IPS DF 4.7 (cell line): Measurements from ENCODE around the gene ZSCAN5C.
"Not testable (repeated sequence)": the region's sequence is repeated elsewhere in the genome, so short reads cannot be mapped to it uniquely, and the experiment has no call there.

ENCODE experiments used
- DNase-seq: peaks from one replicate; pipeline ENCODE4 v3.0.0-alpha.2; 2013; ENCODE audit warnings: low spot score; ENCODE audit errors: extremely low read depth

The ZSCAN5C gene

DNA sequence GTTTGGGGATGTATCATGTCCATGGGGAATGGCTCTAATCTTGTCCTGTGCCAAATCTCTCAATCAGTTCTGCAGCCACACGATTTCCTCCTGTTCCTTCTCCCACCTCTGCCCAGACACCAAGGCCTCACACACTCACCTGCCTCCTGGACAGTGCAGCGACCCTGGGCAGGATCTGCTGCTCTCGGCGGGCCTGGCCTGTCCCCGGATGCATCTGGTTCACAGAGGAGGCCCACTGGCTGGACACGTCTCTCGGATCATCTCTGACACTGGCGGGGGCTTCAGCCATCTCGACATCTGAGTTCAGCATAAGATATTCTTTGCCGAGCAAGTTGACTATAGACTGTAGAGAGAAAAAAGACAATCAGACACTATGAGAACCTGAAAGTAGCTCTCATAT, 10.4 kb upstream of the ZSCAN5C start:
- DNase-seq = no peak

DNA sequence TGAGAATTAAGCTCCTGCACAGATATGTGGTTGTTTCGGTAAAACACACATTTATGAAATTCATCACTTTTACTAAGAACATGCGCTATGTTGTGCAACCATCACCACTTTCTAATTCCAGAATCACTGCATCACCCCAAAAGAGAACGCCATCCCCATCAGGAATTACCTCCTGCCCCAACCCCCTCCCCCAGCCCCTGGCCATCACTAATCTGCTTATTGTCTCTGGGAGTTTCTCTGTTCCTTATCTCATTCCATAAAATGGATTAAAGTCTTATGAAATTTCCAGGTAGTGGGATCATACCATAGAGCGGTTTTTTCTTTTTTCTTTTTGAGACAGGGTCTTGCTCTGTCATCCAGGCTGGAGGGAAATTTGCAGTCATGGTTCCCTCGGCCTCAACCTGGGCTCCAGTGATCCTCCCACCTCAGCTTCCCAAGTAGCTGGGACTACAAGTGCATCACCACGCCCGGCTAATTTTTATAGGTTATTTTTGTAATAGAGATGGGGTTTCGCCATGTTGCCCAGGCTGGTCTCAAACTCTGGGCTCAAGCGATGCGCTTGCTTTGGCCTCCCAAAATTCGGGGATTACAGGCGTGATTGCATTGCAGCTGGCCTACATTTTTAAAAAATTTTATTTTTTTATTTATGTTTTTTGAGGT, 8.0 kb upstream of the ZSCAN5C start:
- no peak for DNase-seq

DNA sequence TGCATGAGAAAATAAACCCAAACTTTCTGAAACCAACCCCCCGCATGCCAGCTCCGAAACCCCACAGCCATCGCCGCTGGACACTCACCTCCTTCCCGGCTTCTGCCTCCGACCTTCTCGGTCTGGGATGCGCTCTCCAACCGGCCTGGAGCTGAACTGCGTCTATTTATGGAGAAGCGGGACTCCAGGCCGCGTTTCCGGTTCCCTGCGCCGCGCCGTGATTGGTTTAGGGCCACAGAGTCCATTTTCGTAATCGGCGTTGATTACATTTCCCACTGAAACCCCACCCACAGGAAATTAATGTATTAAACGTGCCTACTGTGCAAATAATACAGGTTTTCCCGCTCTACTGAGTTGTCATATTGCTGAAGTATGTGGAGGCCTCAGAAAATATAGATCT, 4.4 kb upstream of the ZSCAN5C start, which contains the start of gene ZSCAN5B:
TSS of gene ZSCAN5B (minus strand) at position 138 of the 400 bp plus-strand sequence. CDS start 4,731 bp downstream, outside the sequence.
- not testable (repeated sequence) for DNase-seq

DNA sequence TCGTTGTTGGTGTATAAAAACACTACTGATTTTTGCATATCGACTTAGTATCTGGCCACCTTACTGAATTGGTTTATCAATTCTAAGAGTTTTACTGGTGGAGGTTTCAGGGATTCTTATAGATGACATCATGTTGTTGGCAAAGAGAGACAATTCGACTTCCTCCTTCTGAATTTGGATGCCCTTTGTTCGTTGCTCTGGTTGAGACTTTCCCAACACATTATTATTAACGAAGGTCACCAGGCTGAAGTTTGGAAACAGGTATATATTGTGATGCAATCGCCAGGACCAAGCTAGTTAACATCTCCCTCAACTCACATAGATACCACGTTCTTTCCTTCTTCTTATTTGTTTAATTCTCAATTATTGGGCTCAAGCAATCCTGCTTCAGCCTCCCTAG, 2.4 kb upstream of the ZSCAN5C start:
- DNase-seq = no peak

DNA sequence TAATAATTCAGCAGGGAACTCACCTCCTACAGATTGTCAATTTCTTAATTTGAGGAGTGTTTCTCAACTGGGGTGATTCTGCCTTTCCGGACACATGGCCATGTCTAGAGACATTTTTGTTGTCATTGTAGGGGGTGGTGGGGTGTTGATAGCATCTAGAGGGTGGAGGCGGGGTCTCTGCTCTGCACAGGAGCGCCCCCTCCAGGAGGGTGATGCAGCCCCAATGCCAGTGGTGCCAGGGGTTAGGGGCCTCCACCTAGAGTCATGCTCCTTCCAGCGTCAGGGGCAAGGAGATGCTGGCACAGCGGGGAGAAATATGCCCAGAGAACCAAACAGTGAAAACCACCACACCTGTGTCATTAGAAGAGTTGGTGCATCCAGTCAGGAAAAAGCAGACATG, 5.5 kb downstream of the ZSCAN5C start:
- DNase-seq = not testable (repeated sequence)

DNA sequence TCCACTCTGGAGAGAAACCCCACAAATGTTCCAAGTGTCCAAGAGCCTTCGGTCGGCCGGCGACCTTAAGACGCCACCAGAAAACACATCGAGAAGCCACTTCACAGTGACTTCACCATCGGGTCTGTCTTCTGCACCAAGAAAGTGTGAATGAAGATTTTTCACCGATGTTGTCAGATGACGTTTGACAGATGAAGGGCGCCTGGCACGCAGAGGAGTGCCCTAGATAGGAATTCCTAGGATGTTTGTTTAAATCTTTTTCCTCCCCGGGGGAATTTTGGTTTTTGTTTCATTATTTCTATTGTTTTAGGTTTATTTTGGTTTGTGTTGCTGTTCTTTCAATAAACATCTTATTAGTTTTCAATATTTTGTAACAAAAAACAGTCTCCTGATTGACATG, 7.0 kb downstream of the ZSCAN5C start:
- no peak for DNase-seq

DNA sequence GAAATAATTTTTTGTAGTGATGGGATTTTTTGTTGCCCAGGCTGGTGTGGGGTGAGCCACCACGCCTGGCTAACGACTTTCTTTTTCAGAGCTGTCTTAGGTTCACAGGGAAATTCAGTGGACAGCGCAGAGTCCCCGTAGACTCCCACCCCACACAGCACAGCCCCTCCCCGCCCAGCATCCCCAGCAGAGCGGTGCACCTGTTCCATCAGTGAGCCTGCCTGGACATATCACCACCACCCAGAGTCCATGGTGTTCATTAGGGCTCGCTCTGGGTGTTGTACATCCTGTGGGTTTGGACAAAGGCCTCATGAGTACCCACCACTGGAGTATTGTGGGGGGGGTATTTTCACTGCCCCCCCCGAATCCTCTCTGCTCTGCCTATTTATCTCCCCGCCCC, 8.0 kb downstream of the ZSCAN5C start:
- not testable (repeated sequence) for DNase-seq

DNA sequence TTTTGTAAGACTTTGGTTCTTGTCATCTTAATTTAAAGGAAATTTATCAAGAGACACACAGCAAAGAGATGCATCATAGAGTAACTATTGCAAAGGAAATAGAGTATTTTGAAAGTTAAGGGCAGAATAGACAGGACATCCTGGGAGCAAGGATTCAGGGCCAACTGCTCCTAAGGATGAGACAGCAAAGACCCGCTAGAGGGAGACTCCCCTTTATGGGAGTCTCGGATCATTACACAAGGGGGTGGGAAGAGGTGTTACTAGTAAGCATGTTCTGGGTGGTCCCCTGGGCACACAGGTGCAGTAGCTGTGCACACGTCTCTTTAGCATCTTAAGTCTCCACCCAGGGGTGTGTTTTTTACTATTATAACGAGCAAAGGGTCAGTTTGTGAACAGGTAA, 9.6 kb downstream of the ZSCAN5C start:
- DNase-seq = no peak

DNA sequence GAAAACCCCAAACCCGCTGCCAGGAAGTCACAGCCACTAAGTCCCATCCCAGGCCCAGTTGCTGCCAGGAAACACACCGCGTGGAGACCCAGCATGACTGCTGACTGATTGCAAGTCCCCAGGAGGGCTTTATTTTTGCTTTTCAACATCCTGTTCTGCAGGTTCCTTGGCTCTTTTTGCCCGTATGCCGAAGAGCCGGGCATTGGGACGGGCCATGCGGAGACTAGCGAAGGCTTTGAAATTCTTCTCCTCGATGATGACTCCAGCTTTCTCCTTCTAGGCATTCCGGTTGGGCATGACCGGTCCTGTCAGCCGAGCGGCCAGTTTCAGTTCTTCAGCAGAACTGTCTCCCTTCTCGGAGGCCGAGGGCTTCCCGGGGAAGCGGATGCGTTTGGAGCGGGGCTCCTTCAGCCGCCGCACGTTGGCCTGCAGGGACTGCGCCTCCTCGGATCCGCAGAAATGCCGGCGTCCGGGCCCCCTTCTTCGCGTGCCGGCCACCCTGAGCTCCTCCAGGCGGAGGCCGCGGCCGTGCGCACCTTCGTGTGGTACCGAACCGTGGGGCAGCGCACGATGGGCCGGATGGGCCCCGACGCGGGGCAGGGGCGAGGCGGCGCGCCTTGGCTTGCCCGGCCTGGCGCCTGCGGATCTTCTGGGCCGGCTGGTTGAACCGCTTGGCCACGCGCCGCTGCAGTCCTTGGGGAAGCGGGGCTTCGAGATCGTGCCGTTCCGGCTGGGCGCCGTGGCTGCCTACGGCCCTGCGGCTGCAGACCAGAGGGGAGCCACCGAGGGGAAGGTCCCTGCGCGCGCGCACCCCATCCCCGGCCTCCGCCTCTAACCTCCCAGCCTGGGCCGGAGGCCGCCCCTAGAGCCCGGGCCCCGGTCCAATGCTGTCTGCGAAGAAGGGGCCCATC, 15.2 kb downstream of the ZSCAN5C start:
- peak; percentile 30 for DNase-seq

DNA sequence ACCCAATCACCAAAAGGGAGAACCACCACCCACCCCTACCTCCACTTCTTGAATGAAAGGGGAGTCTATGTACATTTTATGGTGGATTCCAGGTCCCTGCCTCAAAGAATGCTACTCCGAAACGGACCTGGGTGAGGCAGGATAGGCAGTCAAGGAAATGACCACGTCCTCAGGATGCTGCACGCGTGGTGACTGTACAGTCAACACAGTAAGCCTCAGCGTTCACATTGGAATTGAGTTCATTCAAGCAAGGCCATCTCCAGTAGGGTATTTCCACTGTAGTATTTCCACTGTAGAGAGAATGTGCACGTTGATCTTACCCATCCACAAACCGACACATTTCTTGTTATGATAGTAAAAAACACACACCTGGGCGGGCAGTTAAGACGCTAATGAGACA, 16.9 kb downstream of the ZSCAN5C start:
- DNase-seq = no peak

DNA sequence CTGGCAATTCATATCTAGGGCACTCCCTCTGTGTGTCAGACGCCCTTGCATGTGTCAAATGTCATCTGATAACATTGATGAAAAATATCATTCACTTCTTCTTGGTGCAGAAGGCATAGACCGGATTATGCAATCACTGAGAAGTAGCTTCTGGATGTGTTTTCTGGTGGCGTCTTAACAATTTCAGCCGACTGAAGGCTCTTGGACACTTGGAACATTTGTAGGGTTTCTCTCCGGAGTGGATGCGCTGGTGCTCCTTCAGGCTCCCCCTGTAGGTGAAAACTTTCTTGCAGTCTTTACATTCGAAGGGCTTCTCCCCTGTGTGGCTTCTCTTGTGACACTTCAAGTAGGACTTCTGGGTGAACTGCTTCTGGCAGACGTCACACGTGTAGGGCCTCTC, 19.4 kb downstream of the ZSCAN5C start:
- peak; percentile 11 for DNase-seq

DNA sequence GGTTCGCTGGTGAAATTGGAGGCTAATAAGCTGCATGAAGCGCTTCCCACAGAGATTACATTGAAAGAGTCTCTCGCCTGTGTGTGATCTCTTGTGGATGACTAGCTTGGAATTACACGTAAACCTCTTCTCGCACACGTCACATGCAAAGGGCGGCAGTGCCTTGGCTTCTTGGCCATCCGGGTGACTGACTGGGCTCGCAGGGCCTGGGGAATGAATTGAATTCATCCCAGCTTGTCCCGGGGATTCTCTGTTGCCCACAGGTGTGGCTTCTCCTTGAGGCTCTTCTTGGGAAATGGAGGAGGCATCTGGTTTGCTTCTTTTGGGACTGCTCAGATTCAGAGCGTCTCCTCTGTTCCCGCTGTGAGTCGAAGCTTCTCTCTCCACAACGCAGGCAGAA, 19.8 kb downstream of the ZSCAN5C start:
- no peak for DNase-seq

DNA sequence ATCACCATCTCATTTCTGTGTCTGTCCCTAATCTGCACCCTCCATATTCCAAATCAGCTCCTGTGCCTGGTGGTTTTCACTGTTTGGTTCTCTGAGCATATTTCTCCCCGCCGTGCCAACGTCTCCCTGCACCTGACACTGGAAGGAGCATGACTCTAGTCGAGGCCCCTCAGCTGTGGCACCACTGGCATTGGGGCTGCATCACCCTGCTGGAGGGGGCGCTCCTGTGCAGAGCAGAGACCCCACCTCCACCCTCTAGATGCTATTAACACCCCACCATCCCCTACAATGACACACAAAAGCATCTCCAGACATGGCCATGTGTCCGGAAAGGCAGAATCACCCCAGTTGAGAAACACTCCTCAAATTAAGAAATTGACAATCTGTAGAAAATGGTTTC, 20.8 kb downstream of the ZSCAN5C start:
- DNase-seq = no peak

DNA sequence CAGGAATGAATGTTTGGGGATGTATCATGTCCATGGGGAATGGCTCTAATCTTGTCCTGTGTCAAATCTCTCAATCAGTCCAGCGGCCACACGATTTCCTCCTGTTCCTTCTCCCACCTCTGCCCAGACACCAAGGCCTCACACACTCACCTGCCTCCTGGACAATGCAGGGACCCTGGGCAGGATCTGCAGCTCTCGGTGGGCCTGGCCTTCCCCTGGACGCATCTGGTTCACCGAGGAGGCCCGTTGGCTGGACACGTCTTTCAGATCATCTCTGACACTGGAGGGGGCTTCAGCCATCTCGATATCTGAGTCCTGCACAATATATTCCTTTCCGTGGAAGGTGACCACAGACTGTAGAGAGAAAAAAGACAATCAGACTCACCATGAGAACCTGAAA, 21.4 kb downstream of the ZSCAN5C start:
- no peak for DNase-seq

DNA sequence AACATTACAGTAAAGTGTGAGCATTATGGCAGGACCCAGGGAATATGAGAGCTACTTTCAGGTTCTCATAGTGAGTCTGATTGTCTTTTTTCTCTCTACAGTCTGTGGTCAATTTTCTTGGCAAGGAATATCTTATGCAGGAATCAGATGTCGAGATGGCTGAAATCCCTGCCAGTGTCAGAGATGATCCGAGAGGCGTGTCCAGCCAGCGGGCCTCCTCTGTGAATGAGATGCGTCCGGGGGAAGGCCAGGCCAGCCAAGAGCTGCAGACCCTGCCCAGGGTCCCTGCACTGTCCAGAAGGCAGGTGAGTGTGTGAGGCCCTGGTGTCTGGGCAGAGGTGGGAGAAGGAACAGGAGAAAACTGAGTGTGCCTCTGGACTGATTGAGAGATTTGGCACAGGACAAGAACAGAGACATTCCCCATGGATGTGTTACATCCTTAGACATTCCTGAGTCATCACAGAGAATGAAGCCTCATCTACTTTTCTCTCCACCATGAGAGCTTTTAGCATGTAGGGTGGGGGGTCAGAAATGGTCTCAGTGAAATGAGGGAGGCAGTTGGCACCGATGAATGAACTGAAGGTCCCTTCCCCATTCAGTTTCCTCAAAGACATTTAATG, 43.2 kb downstream of the ZSCAN5C start:
- DNase-seq = no peak

DNA sequence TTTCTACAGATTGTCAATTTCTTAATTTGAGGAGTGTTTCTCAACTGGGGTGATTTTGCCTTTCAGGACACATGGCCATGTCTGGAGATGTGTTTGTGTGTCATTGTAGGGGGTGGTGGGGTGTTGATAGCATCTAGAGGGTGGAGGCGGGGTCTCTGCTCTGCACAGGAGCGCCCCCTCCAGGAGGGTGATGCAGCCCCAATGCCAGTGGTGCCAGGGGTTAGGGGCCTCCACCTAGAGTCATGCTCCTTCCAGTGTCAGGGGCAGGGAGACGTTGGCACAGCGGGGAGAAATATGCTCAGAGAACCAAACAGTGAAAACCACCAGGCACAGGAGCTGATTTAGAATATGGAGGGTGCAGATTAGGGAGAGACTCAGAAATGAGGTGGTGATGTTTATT, 43.7 kb downstream of the ZSCAN5C start:
- not testable (repeated sequence) for DNase-seq

DNA sequence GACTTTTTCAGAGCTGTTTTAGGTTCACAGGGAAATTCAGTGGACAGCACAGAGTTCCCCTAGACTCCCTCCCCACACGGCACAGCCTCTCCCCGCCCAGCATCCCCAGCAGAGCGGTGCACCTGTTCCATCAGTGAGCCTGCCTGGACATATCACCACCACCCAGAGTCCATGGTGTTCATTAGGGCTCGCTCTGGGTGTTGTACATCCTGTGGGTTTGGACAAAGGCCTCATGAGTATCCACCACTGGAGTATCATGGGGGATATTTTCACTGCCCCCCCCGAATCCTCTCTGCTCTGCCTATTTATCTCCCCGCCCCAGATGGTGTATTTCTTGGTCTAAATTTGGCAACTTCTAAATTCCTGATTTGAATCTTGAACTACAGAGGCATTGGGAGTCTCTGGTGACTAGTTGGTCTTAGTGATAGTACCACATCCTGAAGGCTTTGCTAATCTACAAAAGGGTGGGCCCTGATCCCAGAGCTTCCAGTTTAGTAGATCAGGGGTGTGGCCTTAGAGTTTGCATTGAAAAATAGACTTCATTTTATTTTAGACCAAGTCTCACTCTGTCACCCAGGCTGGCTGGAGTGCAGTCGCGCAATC, 46.8 kb downstream of the ZSCAN5C start:
- not testable (repeated sequence) for DNase-seq

DNA sequence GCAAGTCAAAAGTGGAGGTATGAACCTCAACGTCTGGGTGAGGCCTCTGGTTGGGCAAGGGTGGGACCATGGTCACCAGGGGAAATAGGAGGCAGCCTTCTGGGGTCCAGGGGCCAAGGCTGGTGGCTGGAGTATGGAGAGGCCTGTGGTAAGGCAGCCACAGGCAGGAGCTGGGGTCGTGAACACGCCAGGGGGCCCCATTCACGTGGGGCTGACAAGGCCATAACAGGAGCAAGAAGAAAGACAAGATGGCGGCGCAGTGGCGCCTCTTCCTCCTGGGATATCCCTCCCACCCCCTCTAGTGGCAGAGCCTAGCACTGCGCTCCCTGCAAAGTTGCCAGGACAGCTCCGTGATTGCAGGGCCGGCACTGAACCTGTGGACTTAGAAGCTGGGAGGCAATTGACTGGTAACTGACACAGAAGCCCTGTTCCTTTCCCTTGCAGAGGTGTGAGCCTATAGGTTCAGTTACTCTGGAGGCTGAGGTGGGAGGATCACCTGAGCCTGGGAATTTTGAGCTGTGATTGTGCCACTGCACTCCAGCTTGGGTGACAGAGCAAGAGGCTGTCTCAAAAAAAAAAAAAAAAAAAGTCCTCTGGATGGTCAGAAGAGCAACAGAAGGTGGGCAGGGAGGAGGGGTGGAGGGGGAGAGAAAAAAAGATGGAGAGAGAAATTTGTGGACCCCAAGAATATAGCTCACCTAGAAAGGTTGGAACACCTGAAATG, 50.8 kb downstream of the ZSCAN5C start:
- DNase-seq = peak; percentile 49

DNA sequence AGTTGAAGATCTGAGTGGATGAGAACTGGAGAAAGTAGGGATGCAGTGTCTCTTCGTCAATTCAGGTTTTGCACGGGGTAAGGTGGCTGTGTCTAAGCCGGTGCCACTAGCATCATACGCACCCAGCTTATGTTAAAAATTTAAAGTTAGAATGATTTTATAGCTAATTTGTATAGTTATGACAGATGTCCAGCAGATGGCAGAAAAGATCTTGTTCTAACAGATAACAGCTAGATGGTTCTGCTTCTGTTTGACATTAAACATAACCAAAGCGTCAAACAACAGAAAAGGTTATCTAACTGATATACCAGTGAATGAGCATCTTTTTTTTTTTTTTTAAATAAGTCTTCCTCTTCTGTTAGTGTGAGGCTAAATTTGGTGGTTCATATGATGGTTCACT, 51.7 kb downstream of the ZSCAN5C start:
- no peak for DNase-seq

DNA sequence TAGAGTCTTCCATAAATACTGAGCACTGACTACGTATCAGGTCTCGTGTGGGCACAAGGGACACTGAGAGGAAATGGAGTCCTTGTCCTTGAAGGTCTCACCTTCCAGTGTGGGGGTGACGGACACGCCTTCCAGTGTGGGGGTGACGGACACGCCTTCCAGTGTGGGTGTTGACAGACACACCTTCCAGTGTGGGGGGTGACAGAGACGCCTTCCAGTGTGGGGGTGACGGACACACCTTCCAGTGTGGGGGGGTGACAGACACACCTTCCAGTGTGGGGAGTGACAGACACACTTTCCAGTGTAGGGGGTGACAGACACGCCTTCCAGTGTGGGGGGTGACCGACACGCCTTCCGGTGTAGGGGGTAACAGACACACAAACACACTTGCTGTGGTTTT, 56.2 kb downstream of the ZSCAN5C start:
- DNase-seq = no peak
